ENCODE measurements around the gene ADGRV1. TPM values are rescaled to one million over a fixed set of nuclear protein-coding genes. Genes with fewer than 3 reads are reported as not detected.

The ADGRV1 gene
- total RNA-seq, 1 experiment from 2014 or later: 6.8 TPM

DNA sequence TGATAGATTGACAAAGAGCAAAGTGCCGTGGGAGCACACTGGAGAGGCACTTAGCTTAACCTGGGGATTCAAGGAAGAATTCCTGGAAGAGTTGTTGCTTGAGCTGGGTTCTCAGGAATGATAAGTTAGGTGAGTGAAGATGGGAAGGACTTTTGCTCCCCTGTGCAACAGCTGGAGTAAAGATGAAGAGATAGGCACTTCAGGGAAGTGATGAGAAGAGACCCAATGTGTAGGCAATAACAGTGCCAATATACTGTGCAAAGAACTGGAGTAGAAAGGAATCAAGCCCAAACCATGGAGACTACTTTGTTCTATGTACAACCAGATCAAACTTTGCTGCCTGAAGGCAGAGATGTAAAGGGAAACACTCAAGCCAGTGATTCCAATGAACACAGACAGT is 92.2 kb downstream of the ADGRV1 start:
- Histone ChIP-seq H3K27ac (ENCODE audit: low read depth, low read length, poor library complexity, severe bottlenecking) (no peak overlapping the region), H3K36me3 (ENCODE audit: insufficient read depth, low read length, poor library complexity, severe bottlenecking) (no peaks in the 10 kb centered on the region), H3K27me3 (replicated peaks; ENCODE audit: insufficient read depth, low read depth, low read length, poor library complexity) (no peaks in the 10 kb centered on the region), H3K4me3 (ENCODE audit: low read depth, low read length, poor library complexity, severe bottlenecking) (no peak overlapping the region), H3K9me3 (ENCODE audit: low read depth, low read length, poor library complexity, severe bottlenecking) (no peaks in the 10 kb centered on the region), H3K4me1 (ENCODE audit: insufficient read depth, low read length, poor library complexity, severe bottlenecking) (no peaks in the 10 kb centered on the region)
- no TSS peak for BruUV-seq (replicated peaks)
- CTCF ChIA-PET: no interaction called here
- no peak for DNase-seq (ENCODE audit: low spot score)
- intact Hi-C loops (cut with micrococcal nuclease; ENCODE audit: unreplicated experiment): no loop called here
- POLR2A ChIA-PET (ENCODE audit: low non-redundant PET): no interaction called here
- TF ChIP-seq, protein P1, sequence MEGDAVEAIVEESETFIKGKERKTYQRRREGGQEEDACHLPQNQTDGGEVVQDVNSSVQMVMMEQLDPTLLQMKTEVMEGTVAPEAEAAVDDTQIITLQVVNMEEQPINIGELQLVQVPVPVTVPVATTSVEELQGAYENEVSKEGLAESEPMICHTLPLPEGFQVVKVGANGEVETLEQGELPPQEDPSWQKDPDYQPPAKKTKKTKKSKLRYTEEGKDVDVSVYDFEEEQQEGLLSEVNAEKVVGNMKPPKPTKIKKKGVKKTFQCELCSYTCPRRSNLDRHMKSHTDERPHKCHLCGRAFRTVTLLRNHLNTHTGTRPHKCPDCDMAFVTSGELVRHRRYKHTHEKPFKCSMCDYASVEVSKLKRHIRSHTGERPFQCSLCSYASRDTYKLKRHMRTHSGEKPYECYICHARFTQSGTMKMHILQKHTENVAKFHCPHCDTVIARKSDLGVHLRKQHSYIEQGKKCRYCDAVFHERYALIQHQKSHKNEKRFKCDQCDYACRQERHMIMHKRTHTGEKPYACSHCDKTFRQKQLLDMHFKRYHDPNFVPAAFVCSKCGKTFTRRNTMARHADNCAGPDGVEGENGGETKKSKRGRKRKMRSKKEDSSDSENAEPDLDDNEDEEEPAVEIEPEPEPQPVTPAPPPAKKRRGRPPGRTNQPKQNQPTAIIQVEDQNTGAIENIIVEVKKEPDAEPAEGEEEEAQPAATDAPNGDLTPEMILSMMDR (conservative IDR thresholded peaks at IDR 0.05; ENCODE audit: low read depth, low read length): no peak
- no peak for TF ChIP-seq EZH2 (IDR thresholded peaks at IDR 0.05; ENCODE audit: borderline replicate concordance, low read depth, low read length, poor library complexity, severe bottlenecking)

DNA sequence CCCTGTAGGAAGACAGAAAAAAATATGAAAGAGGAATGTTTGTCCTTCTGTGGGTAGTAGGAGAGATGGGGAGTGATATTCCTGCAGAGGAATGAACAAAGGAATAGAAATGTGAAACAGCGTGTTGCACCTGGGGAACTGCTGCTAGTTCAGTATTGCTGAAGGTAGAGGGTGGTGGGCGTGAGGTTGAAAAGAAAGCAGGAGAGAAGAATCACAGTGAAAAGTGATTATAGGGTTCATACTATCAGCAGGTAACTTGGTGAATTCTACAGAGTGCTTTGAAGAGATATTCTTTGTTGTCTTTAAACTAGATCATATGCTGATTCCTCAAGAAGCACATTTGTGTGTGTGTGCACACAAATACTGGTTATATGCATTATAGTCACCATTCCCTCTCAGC is 95.6 kb downstream of the ADGRV1 start:
- no peaks in the 10 kb centered on the region for H3K4me1 ChIP-seq (ENCODE audit: insufficient read depth, low read length, poor library complexity, severe bottlenecking)
- intact Hi-C loops (cut with micrococcal nuclease; ENCODE audit: unreplicated experiment): no loop called here
- no peak for DNase-seq (ENCODE audit: low spot score)
- no peak overlapping the region for H3K27ac ChIP-seq (ENCODE audit: low read depth, low read length, poor library complexity, severe bottlenecking)
- H3K9me3 ChIP-seq (ENCODE audit: low read depth, low read length, poor library complexity, severe bottlenecking): no peaks in the 10 kb centered on the region
- no peaks in the 10 kb centered on the region for H3K27me3 ChIP-seq (replicated peaks; ENCODE audit: insufficient read depth, low read depth, low read length, poor library complexity)
- H3K4me3 ChIP-seq (ENCODE audit: low read depth, low read length, poor library complexity, severe bottlenecking): no peak overlapping the region
- no TSS peak for BruUV-seq (replicated peaks)
- POLR2A ChIA-PET (ENCODE audit: low non-redundant PET): no interaction called here
- CTCF ChIA-PET: no interaction called here
- TF ChIP-seq EZH2 (IDR thresholded peaks at IDR 0.05; ENCODE audit: borderline replicate concordance, low read depth, low read length, poor library complexity, severe bottlenecking): no peak
- H3K36me3 ChIP-seq (ENCODE audit: insufficient read depth, low read length, poor library complexity, severe bottlenecking): no peaks in the 10 kb centered on the region

DNA sequence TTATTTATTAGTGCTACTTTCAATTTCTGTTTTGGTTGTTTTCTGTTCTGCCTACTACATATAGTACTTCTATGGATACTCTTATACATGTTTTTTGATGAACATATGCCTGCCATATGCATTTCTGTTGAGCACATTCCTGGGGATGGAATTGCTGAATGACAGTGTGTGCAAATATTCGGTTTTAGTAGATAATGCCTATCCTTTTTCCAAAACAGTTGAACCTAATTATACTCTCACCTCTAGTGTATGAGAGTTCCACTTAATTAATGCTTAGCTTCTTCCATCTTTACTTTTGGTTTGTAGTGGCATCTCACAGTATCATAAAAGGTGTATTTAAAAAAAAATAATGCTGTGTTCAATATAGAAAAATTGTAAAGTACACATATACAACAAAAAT is 96.8 kb downstream of the ADGRV1 start:
- POLR2A ChIA-PET (ENCODE audit: low non-redundant PET): no interaction called here
- Histone ChIP-seq H3K4me3 (ENCODE audit: low read depth, low read length, poor library complexity, severe bottlenecking) (no peak overlapping the region), H3K36me3 (ENCODE audit: insufficient read depth, low read length, poor library complexity, severe bottlenecking) (no peaks in the 10 kb centered on the region), H3K27ac (ENCODE audit: low read depth, low read length, poor library complexity, severe bottlenecking) (no peak overlapping the region), H3K9me3 (ENCODE audit: low read depth, low read length, poor library complexity, severe bottlenecking) (no peaks in the 10 kb centered on the region), H3K4me1 (ENCODE audit: insufficient read depth, low read length, poor library complexity, severe bottlenecking) (no peaks in the 10 kb centered on the region), H3K27me3 (replicated peaks; ENCODE audit: insufficient read depth, low read depth, low read length, poor library complexity) (no peaks in the 10 kb centered on the region)
- intact Hi-C loops (cut with micrococcal nuclease; ENCODE audit: unreplicated experiment): no loop called here
- no peak for DNase-seq (ENCODE audit: low spot score)
- TF ChIP-seq, protein P1 (conservative IDR thresholded peaks at IDR 0.05; ENCODE audit: low read depth, low read length): no peak
- no peak for TF ChIP-seq EZH2 (IDR thresholded peaks at IDR 0.05; ENCODE audit: borderline replicate concordance, low read depth, low read length, poor library complexity, severe bottlenecking)
- no TSS peak for BruUV-seq (replicated peaks)
- CTCF ChIA-PET: no interaction called here

DNA sequence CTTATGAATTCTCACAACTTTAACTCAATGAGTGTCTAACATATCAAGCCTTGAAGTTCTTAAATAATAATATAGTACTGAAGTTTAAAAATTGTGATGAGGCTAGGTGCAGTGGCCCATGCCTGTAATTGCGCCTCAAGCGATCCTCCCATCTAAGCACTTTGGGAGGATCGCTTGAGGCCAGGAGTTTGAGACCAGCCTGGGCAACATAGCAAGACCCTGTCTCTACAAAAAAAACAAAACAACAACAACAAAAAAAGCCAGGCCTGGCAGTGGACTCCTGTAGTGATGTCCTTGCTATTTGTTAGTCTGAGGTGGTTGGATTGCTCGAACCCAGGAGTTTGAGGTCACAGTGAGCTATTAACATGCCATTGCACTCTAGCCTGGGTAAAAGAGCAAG is 98.4 kb downstream of the ADGRV1 start:
- ChIA-PET CTCF (no interaction called here), POLR2A (ENCODE audit: low non-redundant PET) (no interaction called here)
- no peaks in the 10 kb centered on the region for H3K27me3 ChIP-seq (replicated peaks; ENCODE audit: insufficient read depth, low read depth, low read length, poor library complexity)
- no peak for DNase-seq (ENCODE audit: low spot score)
- intact Hi-C loops (cut with micrococcal nuclease; ENCODE audit: unreplicated experiment): no loop called here
- no peaks in the 10 kb centered on the region for H3K9me3 ChIP-seq (ENCODE audit: low read depth, low read length, poor library complexity, severe bottlenecking)
- no peaks in the 10 kb centered on the region for H3K4me1 ChIP-seq (ENCODE audit: insufficient read depth, low read length, poor library complexity, severe bottlenecking)
- H3K36me3 ChIP-seq (ENCODE audit: insufficient read depth, low read length, poor library complexity, severe bottlenecking): no peaks in the 10 kb centered on the region
- no TSS peak for BruUV-seq (replicated peaks)
- TF ChIP-seq, protein P1 (conservative IDR thresholded peaks at IDR 0.05; ENCODE audit: low read depth, low read length): no peak
- no peak for TF ChIP-seq EZH2 (IDR thresholded peaks at IDR 0.05; ENCODE audit: borderline replicate concordance, low read depth, low read length, poor library complexity, severe bottlenecking)
- no peak overlapping the region for H3K4me3 ChIP-seq (ENCODE audit: low read depth, low read length, poor library complexity, severe bottlenecking)
- H3K27ac ChIP-seq (ENCODE audit: low read depth, low read length, poor library complexity, severe bottlenecking): no peak overlapping the region

All from A673 (cell line).